Spinal cord (tissue), 10 donors: ENCODE results near the gene CHKB. TPM values are rescaled to one million over a fixed set of nuclear protein-coding genes. Genes with fewer than 3 reads are reported as not detected.

Experiments used
- DNase-seq, 6 donors: peaks; one replicate each; pipeline versions ENCODE4 v3.0.0 to v3.0.0-alpha.2; 2013 to 2015; ENCODE audit warnings: low spot score in 6 of 6, low read depth in 4 of 6
- H3K27ac ChIP-seq: one replicate; pipeline ENCODE4 v1.5.1; 2013; ENCODE audit warnings: low read depth, low read length, control low read depth
- H3K27me3 ChIP-seq: one replicate; pipeline ENCODE4 v1.6.1; 2013; ENCODE audit warnings: low read length; ENCODE audit not compliant: control insufficient read depth, insufficient read depth
- H3K36me3 ChIP-seq: one replicate; pipeline ENCODE4 v1.6.1; 2013; ENCODE audit warnings: low read length; ENCODE audit not compliant: control insufficient read depth, insufficient read depth
- H3K4me1 ChIP-seq: one replicate; pipeline ENCODE4 v1.6.1; 2013; ENCODE audit warnings: low read length; ENCODE audit not compliant: control insufficient read depth, insufficient read depth
- H3K4me3 ChIP-seq: one replicate; pipeline ENCODE4 v1.5.1; 2013; ENCODE audit warnings: low read depth, low read length, control low read depth
- H3K9me3 ChIP-seq: one replicate; pipeline ENCODE4 v1.6.1; 2013; ENCODE audit warnings: low read length; ENCODE audit not compliant: control insufficient read depth, insufficient read depth
- WGBS: methylation state at CpG from one replicate; pipeline ENCODE4 v1.1.5; 2013; ENCODE audit warnings: missing lambda C conversion rate; ENCODE audit not compliant: insufficient coverage; 5-methylcytosine and 5-hydroxymethylcytosine counted together
- polyA plus RNA-seq, 2 donors: library from polyadenylated mRNA; unstranded; fragments of 120-200 nt; gene quantifications; one replicate each; pipeline ENCODE4 v1.2.1, GENCODE V29; 2013; ENCODE audit not compliant: insufficient read length in 2 of 2
- total RNA-seq, 2 donors: library from RNA; depleted of rRNA in 1 of 2; stranded (reverse); fragments of 120-200 nt in 1 of 2; fragments of >200 nt in 1 of 2; gene quantifications; one replicate each; pipeline versions ENCODE4 v1.2.3 to v1.2.4, GENCODE V29; 2013 to 2014
- donor health status: healthy.

Gene CHKB
- total and polyA plus RNA-seq, 4 donors: 28.8 to 89.6 (median 84.9) TPM

DNA sequence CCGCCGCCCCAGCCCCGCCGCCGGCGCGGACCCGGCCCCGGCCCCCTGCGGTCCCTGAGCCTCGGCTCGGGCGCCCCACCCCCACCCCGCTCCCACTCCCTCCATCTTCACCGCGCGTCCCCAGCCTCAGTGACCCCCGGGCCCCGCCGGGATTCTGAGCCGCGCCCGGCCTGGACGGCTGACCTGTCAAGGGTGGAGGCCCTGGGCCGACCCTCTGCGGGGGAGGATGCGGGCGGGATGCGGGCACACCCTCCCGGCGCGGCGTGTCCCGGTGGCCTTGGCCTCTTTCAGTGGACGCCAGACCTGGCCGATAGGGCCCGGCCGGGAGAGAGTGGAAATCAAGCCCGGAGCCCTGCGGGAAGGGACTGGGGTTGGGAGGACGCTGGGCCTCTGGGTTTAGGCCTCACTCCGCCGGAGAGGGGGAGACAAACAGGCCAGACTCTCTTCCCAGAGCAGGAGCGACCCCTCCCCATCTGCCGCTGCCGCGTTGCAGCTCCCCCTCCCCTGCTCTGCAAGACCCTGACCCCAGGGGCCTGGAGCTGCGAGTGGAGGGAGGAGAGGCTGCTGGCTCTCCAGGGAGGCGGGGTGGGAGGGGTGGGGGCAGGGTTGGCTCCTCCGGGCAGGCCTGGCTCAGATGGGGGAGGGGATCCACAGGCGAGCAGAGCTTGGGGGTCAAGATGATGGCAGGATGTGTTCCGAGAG, 18.5 kb upstream of the CHKB start:
- H3K36me3 ChIP-seq: peaks cover 40% of the 10 kb centered on the region
- no peaks in the 10 kb centered on the region for H3K27me3 ChIP-seq
- peak in 2 of 6 donors; percentile 47 to 64 for DNase-seq
- WGBS: 2% methylated on average over 31 of the region's 52 CpGs
- no peaks in the 10 kb centered on the region for H3K9me3 ChIP-seq
- H3K4me3 ChIP-seq: peak overlapping the region; percentile 31
- H3K27ac ChIP-seq: no peak overlapping the region
- peaks cover 29% of the 10 kb centered on the region for H3K4me1 ChIP-seq

GRCh38 chr22:50600538-50600937, 17.9 kb upstream of the CHKB start, which contains the start of gene MAPK8IP2:
MAPK8IP2 (plus strand) TSS chr22:50600793; CDS start chr22:50600819, 26 bp downstream.
- 0% methylated on average over 52 of the region's 61 CpGs for WGBS
- Histone ChIP-seq H3K4me3 (peak within 1 kb of the TSS; percentile 31), H3K4me1 (peaks cover 29% of the 10 kb centered on the region)

GRCh38 chr22:50599816-50600455, 17.3 kb upstream of the CHKB start:
- no peak overlapping the region for H3K27ac ChIP-seq

More at GRCh38 chr22:50600538-50600937, 17.9 kb upstream of the CHKB start, which contains the start of gene MAPK8IP2:
- peaks cover 34% of the 10 kb centered on the region for H3K36me3 ChIP-seq
- no peaks in the 10 kb centered on the region for H3K9me3 ChIP-seq
- no peaks in the 10 kb centered on the region for H3K27me3 ChIP-seq
- peak in 2 of 6 donors; percentile 66 to 83 for DNase-seq
- no peak within 1 kb of the TSS for H3K27ac ChIP-seq

GRCh38 chr22:50597097-50597496, 14.4 kb upstream of the CHKB start:
- DNase-seq: no peak
- H3K4me1 ChIP-seq: peaks cover 20% of the 10 kb centered on the region
- WGBS: 92% methylated on average over 4 of the region's 5 CpGs
- no peak overlapping the region for H3K27ac ChIP-seq
- no peaks in the 10 kb centered on the region for H3K27me3 ChIP-seq
- no peak overlapping the region for H3K4me3 ChIP-seq
- no peaks in the 10 kb centered on the region for H3K9me3 ChIP-seq
- peaks cover 7% of the 10 kb centered on the region for H3K36me3 ChIP-seq

More at GRCh38 chr22:50599816-50600455, 17.3 kb upstream of the CHKB start:
- peak in 2 of 6 donors; percentile 37 to 63 for DNase-seq
- H3K4me3 ChIP-seq: peak overlapping the region; percentile 26
- H3K9me3 ChIP-seq: no peaks in the 10 kb centered on the region
- WGBS: 5% methylated on average over 44 of the region's 52 CpGs
- peaks cover 28% of the 10 kb centered on the region for H3K36me3 ChIP-seq
- peaks cover 29% of the 10 kb centered on the region for H3K4me1 ChIP-seq
- no peaks in the 10 kb centered on the region for H3K27me3 ChIP-seq

GRCh38 chr22:50595189-50595588, 12.5 kb upstream of the CHKB start:
- Histone ChIP-seq H3K4me3 (no peak overlapping the region), H3K4me1 (peaks cover 8% of the 10 kb centered on the region), H3K9me3 (no peaks in the 10 kb centered on the region), H3K36me3 (peaks cover 7% of the 10 kb centered on the region), H3K27me3 (no peaks in the 10 kb centered on the region), H3K27ac (no peak overlapping the region)
- no peak for DNase-seq
- 97% methylated on average over 3 of the region's 3 CpGs for WGBS

DNA sequence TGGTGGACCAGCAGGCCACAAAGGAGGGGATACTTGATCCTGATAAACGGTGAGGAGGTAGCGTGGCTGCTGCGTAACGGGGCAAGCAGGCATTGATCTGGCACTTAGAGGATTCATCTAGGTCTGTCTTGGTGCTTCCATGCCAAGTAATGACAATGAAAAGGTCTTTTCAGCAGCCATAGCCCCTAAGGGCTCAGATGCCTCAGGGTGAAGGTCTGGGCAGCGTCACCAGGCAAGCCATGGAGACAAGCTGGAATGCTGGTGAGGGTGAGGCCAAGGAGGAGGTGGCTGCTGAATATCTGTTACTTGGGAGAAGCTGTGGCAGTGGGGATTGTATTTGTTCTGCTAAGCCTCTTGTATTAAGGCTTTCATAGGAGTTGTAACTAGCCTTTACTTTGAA, 4.8 kb upstream of the CHKB start:
- no peak overlapping the region for H3K4me3 ChIP-seq
- peaks cover 9% of the 10 kb centered on the region for H3K4me1 ChIP-seq
- WGBS: 84% methylated on average over 5 of the region's 5 CpGs
- H3K9me3 ChIP-seq: no peaks in the 10 kb centered on the region
- DNase-seq: no peak
- no peaks in the 10 kb centered on the region for H3K27me3 ChIP-seq
- H3K27ac ChIP-seq: no peak overlapping the region
- H3K36me3 ChIP-seq: peaks cover 3% of the 10 kb centered on the region

DNA sequence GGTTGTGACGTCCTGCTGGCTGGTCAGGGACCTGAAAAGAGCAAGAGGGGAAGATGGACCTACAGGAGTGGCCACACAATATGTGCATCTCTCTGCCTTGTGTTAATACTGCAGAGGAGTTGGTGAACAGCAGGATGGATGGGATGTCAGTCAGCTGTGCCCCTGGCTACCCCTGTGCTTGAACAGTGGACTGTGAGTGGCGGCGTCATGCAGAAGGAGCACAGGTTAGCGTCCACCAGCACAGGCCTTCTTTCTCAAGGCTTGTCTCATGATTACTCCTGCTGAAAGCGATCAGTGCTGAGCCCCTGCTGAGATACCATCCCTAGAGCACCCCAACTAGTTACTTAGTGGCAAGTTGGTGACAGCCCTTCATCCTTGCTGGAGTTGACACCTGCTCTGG, 3.8 kb upstream of the CHKB start:
- 85% methylated on average over 5 of the region's 5 CpGs for WGBS
- Histone ChIP-seq H3K4me1 (peaks cover 16% of the 10 kb centered on the region), H3K27ac (no peak overlapping the region), H3K4me3 (no peak overlapping the region), H3K9me3 (no peaks in the 10 kb centered on the region), H3K36me3 (peaks cover 7% of the 10 kb centered on the region), H3K27me3 (no peaks in the 10 kb centered on the region)
- no peak for DNase-seq

GRCh38 chr22:50585781-50586180, 3.1 kb upstream of the CHKB start:
- Histone ChIP-seq H3K9me3 (no peaks in the 10 kb centered on the region), H3K27me3 (no peaks in the 10 kb centered on the region), H3K27ac (no peak overlapping the region), H3K4me1 (peaks cover 21% of the 10 kb centered on the region), H3K36me3 (peaks cover 13% of the 10 kb centered on the region), H3K4me3 (no peak overlapping the region)
- DNase-seq: no peak
- WGBS: 97% methylated on average over 8 of the region's 8 CpGs

GRCh38 chr22:50585238-50585637, 2.6 kb upstream of the CHKB start:
- no peak for DNase-seq

More at GRCh38 chr22:50585238-50585637, 2.6 kb upstream of the CHKB start:
- Histone ChIP-seq H3K27ac (no peak overlapping the region), H3K4me3 (no peak overlapping the region), H3K4me1 (peaks cover 21% of the 10 kb centered on the region), H3K9me3 (no peaks in the 10 kb centered on the region), H3K36me3 (peaks cover 17% of the 10 kb centered on the region), H3K27me3 (no peaks in the 10 kb centered on the region)
- 94% methylated on average over 2 of the region's 3 CpGs for WGBS
